Neutrophil (primary cell): ENCODE data around the gene SFTPA1.
"Not testable (repeated sequence)": the region's sequence is repeated elsewhere in the genome, so short reads cannot be mapped to it uniquely, and the experiment has no call there.

Experiments
- H3K27ac ChIP-seq: fragments of 200-600 bp; sonication (generic); 2 replicates; pipeline ENCODE4 v1.5.1; 2016; ENCODE audit warnings: mild to moderate bottlenecking, moderate library complexity
- H3K27me3 ChIP-seq: fragments of 200-600 bp; sonication (generic); 2 replicates; pipeline ENCODE4 v1.6.0; 2016; ENCODE audit warnings: mild to moderate bottlenecking
- H3K36me3 ChIP-seq: fragments of 200-600 bp; sonication (generic); 2 replicates; pipeline ENCODE4 v1.5.1; 2017
- H3K4me1 ChIP-seq, 2 experiments: fragments of 200-600 bp in 1 of 2; sonication (generic) in 1 of 2; 1 replicate in 1 of 2; 2 replicates in 1 of 2; pipeline versions ENCODE4 v1.5.1 to v1.6.1; 2013 to 2016; ENCODE audit warnings: low read depth in 1 of 2, low read length in 1 of 2, mild to moderate bottlenecking in 1 of 2, moderate library complexity in 1 of 2; ENCODE audit not compliant: control insufficient read depth in 1 of 2, insufficient read depth in 1 of 2
- H3K4me3 ChIP-seq, 2 experiments: fragments of 200-600 bp in 1 of 2; sonication (generic) in 1 of 2; 1 replicate in 1 of 2; 2 replicates in 1 of 2; pipeline ENCODE4 v1.5.1; 2013 to 2016; ENCODE audit warnings: low read depth in 1 of 2, low read length in 1 of 2, mild to moderate bottlenecking in 1 of 2, moderate library complexity in 1 of 2
- H3K9me3 ChIP-seq: fragments of 200-600 bp; sonication (generic); 2 replicates; pipeline ENCODE4 v1.5.1; 2016
- CTCF ChIP-seq: fragments of 200-600 bp; sonication (generic); IDR thresholded peaks from 2 replicates; pipeline ENCODE4 v1.5.1; 2016; ENCODE audit warnings: antibody characterized with exemption

The SFTPA1 gene

GRCh38 chr10:79588800-79589199 is 21.9 kb upstream of the SFTPA1 start:
- Histone ChIP-seq H3K4me1 (no peaks in the 10 kb centered on the region), H3K36me3 (no peaks in the 10 kb centered on the region), H3K27me3 (no peaks in the 10 kb centered on the region), H3K27ac (no peak overlapping the region), H3K4me3 (no peak overlapping the region), H3K9me3 (no peaks in the 10 kb centered on the region)
- TF ChIP-seq CTCF: no peak

DNA sequence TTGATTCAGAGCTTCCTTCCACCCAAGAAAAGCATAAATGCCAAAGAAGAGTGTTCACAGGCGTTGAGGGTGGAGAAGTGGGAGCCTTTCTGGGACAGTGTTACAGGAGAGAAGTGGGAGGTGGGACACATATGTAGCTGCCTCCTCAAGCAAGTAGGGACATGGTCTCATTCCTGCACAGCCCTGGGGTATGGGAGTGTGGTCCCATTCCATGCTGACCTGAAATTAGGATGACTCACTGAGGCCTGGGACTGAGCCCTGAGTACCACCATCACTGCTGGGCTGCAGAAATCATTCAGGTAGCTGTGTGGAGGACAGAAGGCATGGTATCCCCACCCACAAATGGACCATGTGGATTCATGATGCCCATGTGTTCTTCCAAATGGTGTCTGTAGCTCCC is 17.4 kb upstream of the SFTPA1 start:
- no peaks in the 10 kb centered on the region for H3K27me3 ChIP-seq
- no peaks in the 10 kb centered on the region for H3K36me3 ChIP-seq
- H3K4me3 ChIP-seq: no peak overlapping the region
- H3K9me3 ChIP-seq: peaks cover 7% of the 10 kb centered on the region
- TF ChIP-seq CTCF: no peak
- H3K27ac ChIP-seq: no peak overlapping the region
- no peaks in the 10 kb centered on the region for H3K4me1 ChIP-seq

- not testable (repeated sequence) for H3K4me1 ChIP-seq, H3K9me3 ChIP-seq, H3K27ac ChIP-seq, H3K36me3 ChIP-seq, H3K4me3 ChIP-seq, H3K27me3 ChIP-seq
Measured at GRCh38 chr10:79594565-79594964, 16.2 kb upstream of the SFTPA1 start.

DNA sequence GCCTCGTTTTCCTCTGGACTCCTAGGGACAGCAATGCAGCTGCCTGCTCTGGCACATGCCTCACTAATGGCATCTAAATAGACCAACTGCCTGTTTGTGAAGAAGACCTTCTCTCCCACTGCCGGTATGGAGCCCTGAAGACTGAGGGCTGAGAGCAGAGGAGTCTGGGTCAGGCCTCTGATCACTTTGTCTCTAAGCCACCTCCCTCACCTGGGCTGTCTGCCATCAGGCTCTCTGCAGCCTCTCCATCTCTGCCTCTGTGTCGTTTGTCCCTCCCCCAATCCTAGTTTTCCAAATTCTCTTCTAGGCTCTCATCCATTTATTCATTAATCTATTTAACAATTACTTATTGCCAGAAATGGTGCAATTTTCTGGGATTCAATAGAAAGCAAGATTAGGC is 15.2 kb upstream of the SFTPA1 start:
- Histone ChIP-seq H3K27me3 (no peaks in the 10 kb centered on the region), H3K9me3 (peaks cover 7% of the 10 kb centered on the region), H3K36me3 (no peaks in the 10 kb centered on the region), H3K27ac (no peak overlapping the region), H3K4me3 (no peak overlapping the region), H3K4me1 (no peaks in the 10 kb centered on the region)
- no peak for TF ChIP-seq CTCF

DNA sequence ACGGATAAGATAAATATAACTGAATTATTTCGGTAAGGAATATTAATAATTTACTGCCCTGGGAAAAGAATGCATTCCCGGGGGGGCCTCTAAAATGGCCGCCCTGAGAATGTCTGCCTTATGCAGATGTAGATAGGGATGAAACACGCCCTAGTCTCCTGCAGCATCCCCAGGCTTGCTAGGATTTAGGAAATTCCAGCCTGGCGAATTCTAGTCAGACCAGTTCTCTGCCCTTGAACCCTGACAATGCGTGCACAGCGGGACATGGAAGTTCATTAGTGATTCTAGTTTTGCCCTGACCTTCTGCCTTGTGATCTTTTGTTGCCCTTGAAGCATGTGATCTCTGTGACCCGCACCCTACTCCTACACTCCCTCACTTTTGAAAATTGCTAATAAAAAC is 11.1 kb upstream of the SFTPA1 start:
- H3K4me1 ChIP-seq, H3K27me3 ChIP-seq, H3K4me3 ChIP-seq, H3K36me3 ChIP-seq, H3K27ac ChIP-seq, H3K9me3 ChIP-seq: not testable (repeated sequence)

- peaks cover 7% of the 10 kb centered on the region for H3K9me3 ChIP-seq
- no peaks in the 10 kb centered on the region for H3K4me1 ChIP-seq
- no peak overlapping the region for H3K27ac ChIP-seq
- no peak overlapping the region for H3K4me3 ChIP-seq
- H3K27me3 ChIP-seq: no peaks in the 10 kb centered on the region
- no peaks in the 10 kb centered on the region for H3K36me3 ChIP-seq
- no peak for TF ChIP-seq CTCF
Measured at GRCh38 chr10:79601939-79602338, 8.8 kb upstream of the SFTPA1 start.

GRCh38 chr10:79602953-79603352 is 7.8 kb upstream of the SFTPA1 start:
- Histone ChIP-seq H3K4me3 (no peak overlapping the region), H3K9me3 (peaks cover 4% of the 10 kb centered on the region), H3K27ac (no peak overlapping the region), H3K36me3 (no peaks in the 10 kb centered on the region), H3K4me1 (no peaks in the 10 kb centered on the region), H3K27me3 (no peaks in the 10 kb centered on the region)
- no peak for TF ChIP-seq CTCF
